Brain microvascular endothelial cell (primary cell): Measurements from ENCODE around the gene PTPRN2.

ENCODE experiments used
- DNase-seq: peaks from one replicate; pipeline ENCODE4 v3.0.0-alpha.2; 2020
- H3K27ac ChIP-seq: fragments of 250-450 bp; sonication (Bioruptor Pico); 2 replicates; pipeline ENCODE4 v1.5.1; 2020; ENCODE audit warnings: mild to moderate bottlenecking, moderate library complexity
- H3K27me3 ChIP-seq: fragments of 250-450 bp; sonication (Bioruptor Pico); replicated peaks from 2 replicates; pipeline ENCODE4 v1.5.1; 2020; ENCODE audit warnings: mild to moderate bottlenecking
- H3K36me3 ChIP-seq: fragments of 250-450 bp; sonication (Bioruptor Pico); replicated peaks from 2 replicates; pipeline ENCODE4 v1.5.1; 2020; ENCODE audit warnings: mild to moderate bottlenecking
- H3K4me3 ChIP-seq: 2 replicates; pipeline ENCODE4 v1.5.1; 2011; ENCODE audit warnings: low read depth, mild to moderate bottlenecking, control low read depth, low read length, moderate library complexity
- CTCF ChIP-seq: IDR thresholded peaks from 2 replicates; pipeline ENCODE4 v1.5.1; 2011; ENCODE audit warnings: low read depth, mild to moderate bottlenecking, moderate library complexity, low read length, control low read depth, inconsistent platforms; ENCODE audit errors: missing control alignments
- in situ Hi-C: cut with HindIII; loops from 2 replicates; pipeline ENCODE4 v1.10.0; 2017; ENCODE audit warnings: low sequenced_read_pairs, low pct_ligation_motif_present

The PTPRN2 gene

DNA sequence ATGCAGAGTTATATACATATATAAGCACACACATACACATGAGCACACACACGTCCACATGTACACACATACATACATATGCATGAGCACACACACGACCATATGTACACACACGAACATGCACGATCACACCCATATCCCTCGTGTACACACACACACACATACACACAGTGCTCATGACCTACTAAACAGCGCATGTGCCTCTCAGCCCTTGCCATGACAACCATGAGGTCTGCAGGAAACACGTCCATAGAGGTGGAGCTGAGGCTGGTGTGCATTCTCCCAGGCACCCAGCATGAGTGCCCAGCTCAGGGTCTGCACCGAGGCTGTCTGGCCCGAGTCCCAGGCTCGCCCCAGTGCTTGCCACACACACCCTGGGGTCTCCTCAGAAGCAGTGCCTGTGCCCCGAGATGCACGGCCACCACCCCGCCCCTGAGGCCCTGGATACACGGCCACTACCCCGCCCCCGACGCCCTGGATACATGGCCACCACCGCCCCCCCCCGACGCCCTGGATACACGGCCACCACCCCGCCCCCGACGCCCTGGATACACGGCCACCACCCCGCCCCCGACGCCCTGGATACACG lies 721.2 kb downstream of the PTPRN2 start:
- TF ChIP-seq CTCF, result no peak
- no peak for DNase-seq
- Histone ChIP-seq H3K27ac (no peak overlapping the region), H3K4me3 (no peak overlapping the region), H3K36me3 (no peaks in the 10 kb centered on the region), H3K27me3 (no peaks in the 10 kb centered on the region)
- in situ Hi-C loops, result no loop called here

DNA sequence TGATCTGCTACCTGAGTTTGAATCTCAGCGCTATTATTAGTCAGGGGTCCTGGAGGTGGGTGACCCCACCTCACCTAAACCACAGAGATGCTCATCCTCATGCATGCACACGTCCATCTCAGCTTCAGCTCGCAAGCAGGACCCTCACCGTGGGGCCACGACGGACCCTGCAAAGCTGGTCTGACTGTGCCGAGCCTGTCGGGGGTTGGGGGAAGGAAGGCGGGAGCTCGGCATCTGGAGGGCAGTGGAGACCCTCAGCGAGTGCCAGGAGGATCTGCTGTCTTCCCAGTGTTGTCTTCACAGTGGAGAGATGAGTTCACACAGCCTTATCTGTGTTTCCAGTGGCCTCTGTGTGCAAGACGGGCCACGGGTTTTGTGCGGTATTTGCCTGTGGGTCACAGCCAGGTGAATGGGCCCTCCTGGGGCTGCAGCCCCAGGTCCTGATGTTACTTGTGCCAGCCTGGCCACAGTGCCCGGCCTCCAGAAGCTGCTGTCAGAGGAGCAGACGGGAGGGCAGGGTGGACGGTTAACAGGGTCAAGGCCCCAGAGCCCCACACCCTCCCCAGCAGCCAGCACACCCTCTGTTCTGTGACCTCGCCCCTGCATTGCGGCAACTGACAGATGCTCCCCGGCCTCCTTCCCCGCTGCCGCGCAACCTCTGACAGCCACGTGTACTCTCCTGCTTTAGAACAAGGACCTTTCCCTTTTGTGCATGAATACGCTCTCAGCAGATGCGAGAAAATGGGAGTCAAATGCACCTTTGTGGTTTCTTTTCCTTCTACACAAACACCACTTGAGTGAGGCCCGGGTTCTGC lies 722.1 kb downstream of the PTPRN2 start:
- no peaks in the 10 kb centered on the region for H3K27me3 ChIP-seq
- in situ Hi-C loops, result no loop called here
- no peaks in the 10 kb centered on the region for H3K36me3 ChIP-seq
- no peak for TF ChIP-seq CTCF
- DNase-seq, result no peak
- no peak overlapping the region for H3K4me3 ChIP-seq
- no peak overlapping the region for H3K27ac ChIP-seq

DNA sequence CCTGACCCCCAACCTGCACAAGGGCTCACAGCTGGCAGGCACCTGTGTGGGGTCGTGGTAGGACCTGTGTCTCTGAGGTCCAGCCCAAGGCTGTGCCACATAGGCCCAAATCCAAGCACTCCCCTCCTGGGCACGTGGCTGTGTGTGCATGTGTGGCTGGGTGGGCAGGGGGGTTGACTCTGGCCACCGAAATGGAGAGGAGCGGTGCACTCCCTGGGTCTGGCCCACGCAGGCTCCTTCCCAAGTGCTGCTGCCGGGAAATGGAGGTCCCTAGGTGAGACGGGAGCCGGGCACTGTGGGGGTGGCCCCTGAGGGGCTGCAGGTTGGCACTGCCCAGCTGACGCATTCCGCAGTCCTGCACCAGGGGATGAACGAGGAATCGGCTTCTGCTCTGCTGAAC lies 722.7 kb downstream of the PTPRN2 start:
- H3K27ac ChIP-seq, result no peak overlapping the region
- no peaks in the 10 kb centered on the region for H3K27me3 ChIP-seq
- DNase-seq, result no peak
- TF ChIP-seq CTCF, result no peak
- H3K4me3 ChIP-seq, result no peak overlapping the region
- in situ Hi-C loops, result no loop called here
- no peaks in the 10 kb centered on the region for H3K36me3 ChIP-seq

DNA sequence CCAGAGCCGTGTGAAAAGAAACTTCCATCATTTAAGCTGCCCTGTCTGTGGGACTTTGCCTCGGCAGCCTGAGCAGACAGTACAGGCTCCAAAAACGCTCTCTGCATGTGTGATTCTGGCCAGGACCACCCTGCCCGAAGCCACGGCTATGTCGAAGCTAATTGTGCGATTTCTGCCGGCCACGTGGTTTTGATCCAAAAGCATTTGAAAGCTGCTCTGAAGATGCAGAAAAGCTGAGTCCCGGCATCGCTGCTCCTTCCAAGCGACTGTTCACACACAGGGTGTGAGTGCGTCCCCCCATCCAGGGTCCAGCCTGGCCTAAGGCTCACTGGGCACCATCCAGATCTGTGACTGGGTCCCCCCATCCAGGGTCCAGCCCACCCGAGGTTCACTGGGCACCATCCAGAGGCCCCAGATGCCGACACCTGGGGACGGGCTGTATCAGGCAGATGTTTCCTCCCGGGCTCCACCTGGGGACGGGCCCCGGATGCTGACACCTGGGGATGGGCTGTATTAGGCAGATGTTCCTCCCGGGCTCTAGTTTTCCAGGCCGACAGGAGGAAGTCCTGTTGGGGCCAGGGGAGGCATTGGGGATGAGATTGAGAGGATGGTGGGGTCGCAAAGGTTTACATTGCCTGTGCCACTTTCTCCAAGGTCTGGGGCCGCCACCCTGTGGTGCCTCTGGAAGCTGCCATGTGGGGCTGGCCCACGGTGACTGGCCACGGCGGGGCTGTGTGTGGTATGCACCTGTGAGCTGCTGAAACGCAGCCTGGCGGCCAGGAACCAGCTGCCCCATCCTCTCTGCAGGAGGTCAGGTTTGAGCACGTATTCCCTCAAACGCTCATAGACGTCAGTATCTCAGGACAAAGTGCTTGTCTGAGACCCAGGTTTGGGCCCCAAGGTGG lies 723.5 kb downstream of the PTPRN2 start:
- H3K27ac ChIP-seq, result no peak overlapping the region
- DNase-seq, result no peak
- no peak overlapping the region for H3K4me3 ChIP-seq
- no peak for TF ChIP-seq CTCF
- in situ Hi-C loops, result no loop called here
- no peaks in the 10 kb centered on the region for H3K27me3 ChIP-seq
- H3K36me3 ChIP-seq, result no peaks in the 10 kb centered on the region

GRCh38 chr7:157863176-157863575 lies 724.4 kb downstream of the PTPRN2 start:
- DNase-seq, result no peak
- Histone ChIP-seq H3K27ac (no peak overlapping the region), H3K27me3 (no peaks in the 10 kb centered on the region), H3K4me3 (no peak overlapping the region), H3K36me3 (no peaks in the 10 kb centered on the region)
- in situ Hi-C loops, result no loop called here
- TF ChIP-seq CTCF, result no peak
